B cell (primary cell): ENCODE data around the gene LRRC4C.

ENCODE experiments used
- EZH2 ChIP-seq: IDR thresholded peaks from 2 replicates; pipeline ENCODE4 v1.6.1; 2012; ENCODE audit warnings: borderline replicate concordance, low read depth, mild to moderate bottlenecking, moderate library complexity, low read length; ENCODE audit not compliant: insufficient read depth, poor library complexity, severe bottlenecking
- TF ChIP-seq, protein P1 (sequence below): fragments of 200-600 bp; IDR thresholded peaks from one replicate; pipeline ENCODE4 v1.8.0; 2022; ENCODE audit warnings: antibody characterized with exemption, mild to moderate bottlenecking

DNA sequence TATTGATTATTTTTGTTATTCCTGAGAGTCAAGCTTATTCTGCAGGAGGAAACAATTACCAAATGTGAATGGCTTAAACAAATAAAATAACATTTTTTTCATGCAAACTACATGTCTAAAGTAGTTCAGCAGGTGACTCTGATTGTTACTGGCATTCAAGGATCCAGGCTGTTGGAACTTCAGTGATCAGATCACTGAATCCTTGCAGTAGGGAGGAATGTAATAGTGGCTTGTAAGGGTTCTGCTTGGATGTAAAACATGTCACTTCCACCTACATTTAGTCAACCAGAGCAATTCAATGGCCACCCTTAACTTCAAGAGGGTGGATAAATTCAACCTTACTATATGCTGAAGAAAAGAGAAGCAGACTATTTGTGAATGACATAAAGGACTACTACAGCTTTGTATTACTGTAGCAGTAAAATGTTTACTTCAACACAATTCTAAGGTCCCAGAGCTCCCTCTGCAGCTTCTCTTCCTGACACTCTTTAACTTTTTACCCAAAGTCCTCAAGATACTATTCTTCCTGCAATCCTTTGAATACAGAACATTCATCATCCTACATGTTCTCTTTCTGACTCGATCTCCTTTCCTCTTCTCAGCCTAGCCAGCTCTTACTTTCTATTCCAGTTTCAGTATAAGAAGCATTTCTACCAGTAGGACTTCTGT is 284.0 kb downstream of the LRRC4C start:
- TF ChIP-seq, protein P1, sequence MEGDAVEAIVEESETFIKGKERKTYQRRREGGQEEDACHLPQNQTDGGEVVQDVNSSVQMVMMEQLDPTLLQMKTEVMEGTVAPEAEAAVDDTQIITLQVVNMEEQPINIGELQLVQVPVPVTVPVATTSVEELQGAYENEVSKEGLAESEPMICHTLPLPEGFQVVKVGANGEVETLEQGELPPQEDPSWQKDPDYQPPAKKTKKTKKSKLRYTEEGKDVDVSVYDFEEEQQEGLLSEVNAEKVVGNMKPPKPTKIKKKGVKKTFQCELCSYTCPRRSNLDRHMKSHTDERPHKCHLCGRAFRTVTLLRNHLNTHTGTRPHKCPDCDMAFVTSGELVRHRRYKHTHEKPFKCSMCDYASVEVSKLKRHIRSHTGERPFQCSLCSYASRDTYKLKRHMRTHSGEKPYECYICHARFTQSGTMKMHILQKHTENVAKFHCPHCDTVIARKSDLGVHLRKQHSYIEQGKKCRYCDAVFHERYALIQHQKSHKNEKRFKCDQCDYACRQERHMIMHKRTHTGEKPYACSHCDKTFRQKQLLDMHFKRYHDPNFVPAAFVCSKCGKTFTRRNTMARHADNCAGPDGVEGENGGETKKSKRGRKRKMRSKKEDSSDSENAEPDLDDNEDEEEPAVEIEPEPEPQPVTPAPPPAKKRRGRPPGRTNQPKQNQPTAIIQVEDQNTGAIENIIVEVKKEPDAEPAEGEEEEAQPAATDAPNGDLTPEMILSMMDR, result no peak
- TF ChIP-seq EZH2, result no peak
